Measurements from ENCODE around the gene ADD1. TPM values are rescaled to one million over a fixed set of nuclear protein-coding genes. Genes with fewer than 3 reads are reported as not detected.

Gene ADD1
- total and polyA plus RNA-seq, 2 donors (not counting 1 experiment from before 2014, with no cell fraction given), result 302 to 383 TPM

DNA sequence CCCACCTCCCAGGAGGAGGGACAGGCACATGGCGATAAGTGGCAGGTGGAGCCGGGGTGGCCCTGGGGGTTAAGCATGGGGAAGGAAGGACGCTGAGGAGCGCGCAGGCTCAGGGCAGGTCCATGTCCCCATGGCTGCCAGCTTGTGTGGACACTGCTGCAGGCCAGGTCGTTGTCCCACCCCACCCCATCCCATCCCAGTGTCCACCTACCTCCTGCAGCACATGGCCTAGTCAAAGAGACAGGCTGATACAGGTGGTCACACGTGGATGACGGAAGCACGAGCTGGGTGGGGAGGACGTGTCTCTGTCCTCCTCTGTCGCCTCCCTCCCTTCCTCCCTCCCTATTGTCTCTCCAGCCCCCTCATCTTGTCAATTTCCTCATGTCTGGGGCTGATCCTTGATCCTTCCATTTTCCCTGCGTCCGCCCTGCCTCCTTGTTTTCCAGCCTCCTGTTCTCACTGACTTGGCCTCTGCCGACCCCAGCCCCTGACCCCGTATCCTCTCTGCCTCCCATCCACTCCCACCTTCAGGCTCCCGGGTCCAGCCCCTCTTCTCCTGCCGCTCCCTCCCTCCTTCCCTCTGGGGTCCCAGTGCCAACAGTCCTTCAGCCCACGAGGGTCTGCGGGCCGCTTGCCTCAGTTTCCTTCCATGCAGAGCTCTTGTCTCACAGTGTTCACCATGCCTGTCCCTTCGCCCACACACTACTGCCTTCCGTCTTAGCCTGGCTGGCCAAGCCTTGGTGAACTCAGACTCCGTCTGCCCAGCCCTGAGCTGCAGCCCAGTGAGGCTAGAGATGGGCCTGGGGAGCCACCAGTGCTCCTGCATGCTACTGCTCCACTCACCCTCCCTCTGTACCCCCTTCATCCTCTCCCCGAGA is 15.5 kb upstream of the ADD1 start:
- ChIA-PET POLR2A (no interaction called here), CTCF (no interaction called here)
- no peak overlapping the region for H3K4me3 ChIP-seq (ENCODE audit: control extremely low read depth in 1 of 5, extremely low read depth in 1 of 5, insufficient read depth in 1 of 5, low read depth in 2 of 5, low read length in 4 of 5)
- H3K9me3 ChIP-seq (ENCODE audit: control extremely low read depth in 1 of 3, control insufficient read depth in 2 of 3, insufficient read depth in 1 of 3, low read length in 2 of 3), result no peaks in the 10 kb centered on the region
- H3K27ac ChIP-seq (ENCODE audit: low read length in 2 of 2), result no peak overlapping the region
- TF ChIP-seq CTCF (IDR thresholded peaks at IDR 0.05) (no peak), EZH2 (IDR thresholded peaks at IDR 0.05; ENCODE audit: borderline replicate concordance, insufficient read depth, low read depth, low read length, poor library complexity, severe bottlenecking) (no peak)
- WGBS (ENCODE audit: insufficient coverage), result 95% methylated on average over 16 of the region's 24 CpGs
- no peaks in the 10 kb centered on the region for H3K27me3 ChIP-seq (replicated peaks in 1 of 4; ENCODE audit: control extremely low read depth in 1 of 4, control insufficient read depth in 3 of 4, insufficient read depth in 4 of 4, low read length in 3 of 4)
- no peak overlapping the region for H2AFZ ChIP-seq (ENCODE audit: insufficient read depth, low read depth, low read length, poor library complexity, severe bottlenecking)
- no peak for ATAC-seq (ENCODE audit: low read depth)
- Mint-ChIP-seq H3K9me3 (ENCODE audit: insufficient read depth) (no peaks in the 10 kb centered on the region), H3K27ac (no peak overlapping the region), H3K27me3 (no peaks in the 10 kb centered on the region), H3K4me1 (peaks cover 16% of the 10 kb centered on the region), H3K4me3 (no peak overlapping the region)
- H3K36me3 ChIP-seq (replicated peaks in 1 of 2; ENCODE audit: control extremely low read depth in 1 of 2, control insufficient read depth in 1 of 2, extremely low read depth in 1 of 2, insufficient read depth in 2 of 2, low read length in 1 of 2), result peaks cover 5 to 82% of the 10 kb centered on the region in 2 experiments
- intact Hi-C loops (cut with micrococcal nuclease), result no loop called here
- no peak overlapping the region for H3K4me2 ChIP-seq (replicated peaks; ENCODE audit: low read depth, low read length, poor library complexity, severe bottlenecking)
- peaks cover 11% of the 10 kb centered on the region for H3K79me2 ChIP-seq (ENCODE audit: control insufficient read depth, insufficient read depth, low read length)
- no peak for DNase-seq
- H4K20me1 ChIP-seq (ENCODE audit: control insufficient read depth, insufficient read depth, low read length, poor library complexity, severe bottlenecking), result peaks cover 85% of the 10 kb centered on the region
- H3K9ac ChIP-seq (ENCODE audit: low read length), result no peak overlapping the region
- peaks cover 16% of the 10 kb centered on the region in 2 donors for H3K4me1 ChIP-seq (ENCODE audit: control insufficient read depth in 2 of 2, insufficient read depth in 2 of 2, low read length in 2 of 2)

GRCh38 chr4:2828758-2829181 is 14.9 kb upstream of the ADD1 start:
- Histone ChIP-seq H3K4me1 (ENCODE audit: control insufficient read depth in 2 of 2, insufficient read depth in 2 of 2, low read length in 2 of 2) (peaks cover 22 to 23% of the 10 kb centered on the region in 2 donors), H3K9me3 (ENCODE audit: control extremely low read depth in 1 of 3, control insufficient read depth in 2 of 3, insufficient read depth in 1 of 3, low read length in 2 of 3) (no peaks in the 10 kb centered on the region), H4K20me1 (ENCODE audit: control insufficient read depth, insufficient read depth, low read length, poor library complexity, severe bottlenecking) (peaks cover 85% of the 10 kb centered on the region), H3K27ac (ENCODE audit: low read length in 2 of 2) (no peak overlapping the region), H3K79me2 (ENCODE audit: control insufficient read depth, insufficient read depth, low read length) (peaks cover 4% of the 10 kb centered on the region), H3K4me2 (replicated peaks; ENCODE audit: low read depth, low read length, poor library complexity, severe bottlenecking) (no peak overlapping the region), H2AFZ (ENCODE audit: insufficient read depth, low read depth, low read length, poor library complexity, severe bottlenecking) (no peak overlapping the region), H3K27me3 (replicated peaks in 1 of 4; ENCODE audit: control extremely low read depth in 1 of 4, control insufficient read depth in 3 of 4, insufficient read depth in 4 of 4, low read length in 3 of 4) (no peaks in the 10 kb centered on the region), H3K4me3 (ENCODE audit: control extremely low read depth in 1 of 5, extremely low read depth in 1 of 5, insufficient read depth in 1 of 5, low read depth in 2 of 5, low read length in 4 of 5) (no peak overlapping the region), H3K36me3 (replicated peaks in 1 of 2; ENCODE audit: control extremely low read depth in 1 of 2, control insufficient read depth in 1 of 2, extremely low read depth in 1 of 2, insufficient read depth in 2 of 2, low read length in 1 of 2) (peaks cover 5 to 82% of the 10 kb centered on the region in 2 experiments), H3K9ac (ENCODE audit: low read length) (no peak overlapping the region)
- ATAC-seq (ENCODE audit: low read depth), result no peak
- ChIA-PET POLR2A (no interaction called here), CTCF (no interaction called here)
- intact Hi-C loops (cut with micrococcal nuclease), result no loop called here
- Mint-ChIP-seq H3K27me3 (no peaks in the 10 kb centered on the region), H3K27ac (no peak overlapping the region), H3K4me1 (peaks cover 22% of the 10 kb centered on the region), H3K9me3 (ENCODE audit: insufficient read depth) (no peaks in the 10 kb centered on the region), H3K4me3 (no peak overlapping the region)
- no peak for DNase-seq
- TF ChIP-seq CTCF (IDR thresholded peaks at IDR 0.05) (no peak), EZH2 (IDR thresholded peaks at IDR 0.05; ENCODE audit: borderline replicate concordance, insufficient read depth, low read depth, low read length, poor library complexity, severe bottlenecking) (no peak)
- 94% methylated on average over 15 of the region's 17 CpGs for WGBS (ENCODE audit: insufficient coverage)
